SK-N-MC (cell line): Measurements from ENCODE around the gene GMCL2.

ENCODE experiments used
- DNase-seq: peaks from one replicate; pipeline ENCODE4 v3.0.0-alpha.2; 2011; ENCODE audit warnings: low read depth, low spot score
- H3K27ac ChIP-seq: fragments of 200-600 bp; sonication (generic); 2 replicates; pipeline ENCODE4 v1.5.1; 2016; ENCODE audit warnings: mixed run types
- H3K36me3 ChIP-seq: fragments of 200-600 bp; sonication (generic); 2 replicates; pipeline ENCODE4 v1.6.1; 2017; ENCODE audit warnings: antibody characterized with exemption, low read length, mixed read lengths; ENCODE audit not compliant: insufficient read depth
- H3K4me3 ChIP-seq: fragments of 200-600 bp; sonication (generic); 2 replicates; pipeline ENCODE4 v1.5.1; 2016
- H3K9ac ChIP-seq: fragments of 200-600 bp; sonication (generic); 2 replicates; pipeline ENCODE4 v1.8.0; 2017; ENCODE audit warnings: mixed run types, mixed read lengths; ENCODE audit not compliant: insufficient read length
- H3K9me3 ChIP-seq: fragments of 200-600 bp; sonication (generic); 2 replicates; pipeline ENCODE4 v1.6.1; 2017; ENCODE audit warnings: low read depth, mild to moderate bottlenecking, antibody characterized with exemption, low read length, moderate library complexity, mixed read lengths
- EZH2 ChIP-seq: fragments of 200-600 bp; sonication (generic); IDR thresholded peaks from one replicate; pipeline ENCODE4 v1.6.1; 2017; ENCODE audit warnings: antibody characterized with exemption
- FOXP2 ChIP-seq: optimal IDR thresholded peaks from 2 replicates; pipeline ENCODE3; 2011; ENCODE audit warnings: mild to moderate bottlenecking, moderate library complexity; ENCODE audit not compliant: insufficient read depth; ENCODE audit errors: extremely low read length, control extremely low read depth
- POLR2AphosphoS5 ChIP-seq: IDR thresholded peaks from 2 replicates; pipeline ENCODE4 v1.6.1; 2012; ENCODE audit warnings: mild to moderate bottlenecking, low read depth, low read length, borderline replicate concordance

The GMCL2 gene, protein sequence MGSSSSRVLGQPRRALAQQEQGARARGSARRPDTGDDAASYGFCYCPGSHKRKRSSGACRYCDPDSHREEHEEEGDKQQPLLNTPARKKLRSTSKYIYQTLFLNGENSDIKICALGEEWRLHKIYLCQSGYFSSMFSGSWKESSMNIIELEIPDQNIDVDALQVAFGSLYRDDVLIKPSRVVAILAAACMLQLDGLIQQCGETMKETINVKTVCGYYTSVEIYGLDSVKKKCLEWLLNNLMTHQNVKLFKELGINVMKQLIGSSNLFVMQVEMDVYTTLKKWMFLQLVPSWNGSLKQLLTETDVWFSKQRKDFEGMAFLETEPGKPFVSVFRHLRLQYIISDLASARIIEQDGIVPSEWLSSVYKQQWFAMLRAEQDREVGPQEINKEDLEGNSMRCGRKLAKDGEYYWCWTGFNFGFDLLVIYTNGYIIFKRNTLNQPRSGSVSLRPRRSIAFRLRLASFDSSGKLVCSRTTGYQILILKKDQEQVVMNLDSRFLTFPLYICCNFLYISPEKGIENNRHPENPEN

DNA sequence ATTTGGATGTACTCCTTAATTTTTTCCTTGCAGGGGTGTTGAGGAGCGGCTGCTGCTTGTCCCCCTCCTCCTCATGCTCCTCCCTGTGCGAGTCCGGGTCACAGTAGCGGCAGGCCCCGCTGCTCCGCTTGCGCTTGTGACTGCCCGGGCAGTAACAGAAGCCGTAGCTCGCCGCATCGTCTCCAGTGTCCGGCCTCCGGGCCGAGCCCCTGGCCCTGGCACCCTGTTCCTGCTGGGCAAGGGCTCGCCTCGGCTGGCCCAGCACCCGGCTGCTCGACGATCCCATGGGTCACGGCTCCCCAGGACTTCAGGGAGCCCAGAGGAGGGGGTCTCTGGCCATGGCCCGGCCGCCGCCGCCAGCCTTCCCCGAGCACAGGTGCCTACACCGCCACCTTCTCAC lies at the start of gene GMCL2:
Gene GMCL2, minus strand, starts transcription at position 358 of the 400 bp plus-strand sequence. Its CDS starts 72 bp downstream, at position 286.
- DNase-seq, result no peak
- no peak for TF ChIP-seq FOXP2
- TF ChIP-seq EZH2, result no peak
- no peak for TF ChIP-seq POLR2AphosphoS5

DNA sequence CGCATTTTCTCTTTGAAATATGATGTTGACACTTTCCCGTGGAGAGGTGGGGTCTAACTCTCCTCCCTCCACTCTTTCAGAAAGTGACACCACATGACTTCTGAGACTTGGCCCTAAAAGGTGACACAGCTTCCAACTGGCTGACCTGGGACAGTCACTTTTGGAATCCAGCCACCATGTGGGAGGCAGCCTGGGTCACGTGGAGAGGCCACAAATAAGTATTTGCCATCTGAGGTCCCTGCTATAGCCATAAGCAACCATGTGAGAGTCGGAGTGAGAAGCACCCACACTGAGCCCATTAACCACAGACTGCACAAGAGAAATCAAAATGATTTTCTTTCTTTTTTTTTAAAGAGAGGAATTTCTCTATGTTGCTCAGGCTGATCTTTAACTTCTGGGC lies 49.5 kb upstream of the GMCL2 start:
- no peak for TF ChIP-seq FOXP2
- no peak for TF ChIP-seq EZH2
- TF ChIP-seq POLR2AphosphoS5, result no peak
- no peak overlapping the region for H3K9ac ChIP-seq
- DNase-seq, result no peak
- H3K9me3 ChIP-seq, result no peaks in the 10 kb centered on the region
- H3K27ac ChIP-seq, result no peak overlapping the region
- H3K4me3 ChIP-seq, result no peak overlapping the region
- H3K36me3 ChIP-seq, result no peaks in the 10 kb centered on the region

More for the DNA sequence above, at the start of gene GMCL2:
- Histone ChIP-seq H3K36me3 (no peaks in the 10 kb centered on the region), H3K9ac (no peak within 1 kb of the TSS), H3K9me3 (no peaks in the 10 kb centered on the region), H3K4me3 (no peak within 1 kb of the TSS), H3K27ac (peak within 1 kb of the TSS; percentile 74)

DNA sequence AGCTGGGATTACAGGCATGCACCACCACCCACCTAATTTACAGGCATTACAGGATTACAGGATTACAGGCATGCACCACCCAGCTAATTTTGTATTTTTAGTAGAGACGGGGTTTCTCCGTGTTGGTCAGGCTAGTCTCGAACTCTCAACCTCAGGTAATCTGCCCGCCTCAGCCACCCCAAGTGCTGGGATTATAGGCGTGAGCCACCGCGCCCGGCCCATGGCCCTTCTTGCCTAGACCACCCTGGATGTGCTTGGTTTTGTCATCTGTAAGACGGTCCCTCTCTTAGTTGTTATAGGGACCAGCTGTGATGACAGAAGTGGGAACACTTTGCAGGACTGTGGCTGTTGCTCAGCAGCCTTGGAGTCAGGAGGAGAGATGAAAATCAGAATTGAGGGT lies 49.0 kb upstream of the GMCL2 start:
- Histone ChIP-seq H3K4me3 (no peak overlapping the region), H3K27ac (no peak overlapping the region), H3K9me3 (no peaks in the 10 kb centered on the region), H3K9ac (no peak overlapping the region), H3K36me3 (peaks cover 2% of the 10 kb centered on the region)
- DNase-seq, result no peak
- TF ChIP-seq POLR2AphosphoS5 (no peak), FOXP2 (no peak), EZH2 (no peak)

DNA sequence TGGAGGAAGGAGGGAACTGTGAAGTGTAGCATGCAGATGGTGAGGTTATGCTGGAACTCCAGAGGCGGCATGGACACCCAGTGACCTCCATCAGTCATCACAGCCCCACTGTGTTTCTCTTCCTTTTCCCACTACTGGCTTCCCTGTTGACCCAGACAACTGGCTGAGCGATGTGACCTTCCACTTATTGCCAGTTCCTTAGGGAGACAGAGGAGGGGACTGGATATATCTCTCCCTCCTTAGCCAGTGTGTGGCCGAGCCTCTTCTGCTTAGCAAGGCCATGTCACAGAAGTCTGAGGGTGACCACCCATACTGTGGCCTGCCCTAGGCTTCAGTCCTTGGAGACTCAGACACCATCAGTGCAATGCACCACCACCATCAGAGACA lies 48.4 kb upstream of the GMCL2 start:
- DNase-seq, result no peak
- no peaks in the 10 kb centered on the region for H3K9me3 ChIP-seq

DNA sequence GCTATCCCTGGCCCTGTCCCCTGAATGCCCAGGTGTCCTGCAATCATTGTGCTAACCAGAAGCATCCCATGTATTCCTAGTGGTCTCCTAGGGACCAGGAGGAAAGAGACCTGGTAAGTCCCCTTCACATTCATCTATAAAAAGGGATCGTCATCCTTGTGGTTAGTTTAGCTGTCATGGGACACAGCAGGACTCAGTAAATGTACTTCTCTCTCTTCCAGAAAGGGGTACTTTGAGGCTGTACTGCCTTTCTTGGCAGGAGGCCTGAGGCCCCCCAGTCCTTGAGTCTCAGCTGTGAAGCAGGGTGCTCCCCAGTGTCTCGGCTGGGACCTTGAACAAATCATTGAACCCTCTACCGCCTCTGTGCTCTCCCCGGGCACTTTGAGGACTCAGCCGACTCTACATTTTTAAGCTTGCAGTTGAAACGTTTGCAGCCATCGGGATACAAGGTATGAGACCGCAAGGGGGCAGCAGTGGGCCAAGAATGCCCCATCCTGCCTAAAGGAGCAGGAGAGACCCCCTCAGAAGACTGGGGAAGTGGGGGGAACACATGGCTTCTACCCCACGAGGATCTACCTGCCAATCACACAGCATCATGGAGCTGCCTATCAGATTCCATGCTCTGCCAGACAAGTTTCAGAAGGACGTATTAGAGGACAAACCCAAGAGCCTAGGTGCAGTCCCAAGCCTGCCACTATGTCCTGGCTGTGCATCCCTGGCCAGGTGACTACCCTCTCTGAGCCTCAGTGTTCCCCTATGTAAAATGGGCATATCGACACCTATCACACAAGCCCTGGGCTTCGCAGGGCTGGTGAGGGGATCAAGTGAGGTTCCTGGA lies 47.8 kb upstream of the GMCL2 start:
- peak overlapping the region; percentile 33; the same call in 1 of the 2 replicates for H3K4me3 ChIP-seq
- H3K27ac ChIP-seq, result no peak overlapping the region
- DNase-seq, result peak; percentile 24
- H3K9ac ChIP-seq, result peak overlapping the region; percentile 37
- H3K9me3 ChIP-seq, result no peaks in the 10 kb centered on the region
- H3K36me3 ChIP-seq, result peaks cover 14% of the 10 kb centered on the region
- TF ChIP-seq FOXP2 (no peak), EZH2 (no peak), POLR2AphosphoS5 (no peak)

More for the DNA sequence above, 48.4 kb upstream of the GMCL2 start:
- Histone ChIP-seq H3K4me3 (no peak overlapping the region), H3K9ac (no peak overlapping the region), H3K36me3 (peaks cover 8% of the 10 kb centered on the region), H3K27ac (no peak overlapping the region)
- TF ChIP-seq EZH2 (no peak), POLR2AphosphoS5 (no peak), FOXP2 (no peak)

DNA sequence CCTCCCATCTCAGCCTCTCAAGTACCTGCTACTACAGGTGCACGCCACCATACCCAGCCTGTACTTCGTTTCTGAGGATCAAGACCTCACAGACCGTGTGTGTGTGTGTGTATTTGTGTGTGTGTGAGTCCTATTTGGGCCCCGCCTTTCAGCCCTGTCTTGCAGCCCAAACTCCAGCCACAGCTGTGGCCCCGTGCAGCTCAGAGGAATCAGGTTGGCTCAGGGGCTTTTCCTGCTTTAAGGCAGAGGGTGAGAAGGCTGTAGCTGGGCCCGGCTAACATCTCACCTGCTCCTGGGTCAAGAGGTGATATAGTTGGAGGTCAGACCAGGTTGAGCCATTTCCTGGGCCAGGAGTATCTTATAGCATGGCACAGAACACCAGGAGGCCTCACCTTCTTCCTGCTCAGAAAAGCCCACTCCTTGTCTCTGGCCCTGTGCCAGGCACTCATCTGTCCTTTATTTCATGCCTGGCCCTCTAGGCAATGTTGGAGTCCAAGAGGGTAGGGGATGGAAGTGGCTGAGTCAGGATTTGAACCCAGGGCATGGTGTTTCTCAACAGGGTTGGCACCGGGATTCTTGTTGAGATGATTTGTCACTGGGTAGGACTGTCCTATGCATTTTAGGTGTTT lies 47.1 kb upstream of the GMCL2 start:
- TF ChIP-seq FOXP2 (no peak), EZH2 (no peak), POLR2AphosphoS5 (no peak)
- H3K27ac ChIP-seq, result no peak overlapping the region
- H3K36me3 ChIP-seq, result peaks cover 21% of the 10 kb centered on the region
- no peak overlapping the region for H3K9ac ChIP-seq
- H3K4me3 ChIP-seq, result no peak overlapping the region
- no peak for DNase-seq
- H3K9me3 ChIP-seq, result no peaks in the 10 kb centered on the region

DNA sequence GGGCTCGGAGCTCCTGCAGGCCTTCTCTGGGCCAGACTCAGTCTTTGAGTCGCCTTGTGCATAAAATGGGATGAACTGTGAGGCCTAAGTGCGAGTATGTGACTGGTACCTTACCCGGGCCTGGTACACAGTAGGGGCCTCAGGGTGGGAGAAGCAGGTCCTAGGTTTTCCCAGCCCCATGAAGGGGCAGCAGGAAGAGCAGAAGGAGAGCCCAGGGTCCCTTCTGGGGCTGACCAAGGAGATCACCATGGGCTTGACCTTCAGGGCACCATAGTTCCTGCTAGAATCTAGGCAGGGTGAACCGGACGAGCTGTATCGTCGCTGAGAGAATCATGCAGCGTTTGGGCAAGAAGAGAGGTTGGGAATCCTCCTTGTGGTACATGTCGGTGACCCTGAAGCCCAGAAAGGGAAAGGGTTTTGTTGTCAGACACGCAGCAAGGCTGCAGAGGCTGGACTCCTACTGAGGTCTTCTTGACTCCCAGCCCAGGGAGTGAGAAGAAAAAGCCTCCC lies 45.8 kb upstream of the GMCL2 start:
- H3K4me3 ChIP-seq, result peak overlapping the region; percentile 98
- peak overlapping the region; percentile 90 for H3K9ac ChIP-seq
- TF ChIP-seq POLR2AphosphoS5 (no peak), FOXP2 (no peak), EZH2 (no peak)
- no peaks in the 10 kb centered on the region for H3K9me3 ChIP-seq
- H3K27ac ChIP-seq, result peak overlapping the region; percentile 74
- no peak for DNase-seq
- H3K36me3 ChIP-seq, result peaks cover 32% of the 10 kb centered on the region
